CD1c-positive myeloid dendritic cell (primary cell): Measurements from ENCODE around the gene ASCC3.

ENCODE experiments used
- DNase-seq: peaks from one replicate; pipeline ENCODE4 v3.0.0-alpha.2; 2016; ENCODE audit errors: extremely low spot score

ASCC3 gene

GRCh38 chr6:100467129-100468015 lies 413.8 kb downstream of the ASCC3 start:
- no peak for DNase-seq

DNA sequence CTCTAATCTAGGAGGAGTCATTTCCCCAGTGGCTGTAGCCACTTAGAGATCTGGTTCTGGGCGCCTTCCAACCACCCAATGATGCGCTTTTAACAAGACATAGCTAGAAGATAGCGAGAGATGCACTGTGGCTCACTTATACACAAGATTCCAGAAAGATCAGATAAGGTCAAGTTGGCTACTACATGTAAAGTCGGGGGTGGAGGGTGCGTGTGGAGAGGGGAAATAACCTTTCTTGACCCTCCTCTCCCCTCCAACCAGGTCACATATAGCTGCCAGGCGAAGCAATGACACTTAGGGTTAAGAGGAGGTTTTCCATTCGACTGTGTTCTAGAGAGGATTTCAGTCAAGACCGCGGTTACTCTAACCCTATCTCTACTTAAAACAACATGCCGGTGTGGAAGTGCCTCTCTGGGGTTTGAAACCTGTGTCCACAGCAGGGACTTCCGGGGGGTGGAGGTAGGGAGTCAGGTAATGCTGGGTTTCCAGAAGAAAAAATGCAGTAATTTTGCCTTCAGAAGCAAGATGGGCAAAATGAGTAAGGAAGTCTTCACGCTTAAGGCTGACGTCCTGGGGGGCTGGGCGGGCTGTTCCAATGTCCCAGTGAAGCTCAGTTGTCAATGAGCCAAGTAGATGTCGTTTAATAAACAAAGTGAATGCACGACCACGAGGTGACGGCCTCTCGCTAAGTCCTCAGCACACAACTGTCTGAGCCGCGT lies 414.6 kb downstream of the ASCC3 start:
- DNase-seq, result no peak

DNA sequence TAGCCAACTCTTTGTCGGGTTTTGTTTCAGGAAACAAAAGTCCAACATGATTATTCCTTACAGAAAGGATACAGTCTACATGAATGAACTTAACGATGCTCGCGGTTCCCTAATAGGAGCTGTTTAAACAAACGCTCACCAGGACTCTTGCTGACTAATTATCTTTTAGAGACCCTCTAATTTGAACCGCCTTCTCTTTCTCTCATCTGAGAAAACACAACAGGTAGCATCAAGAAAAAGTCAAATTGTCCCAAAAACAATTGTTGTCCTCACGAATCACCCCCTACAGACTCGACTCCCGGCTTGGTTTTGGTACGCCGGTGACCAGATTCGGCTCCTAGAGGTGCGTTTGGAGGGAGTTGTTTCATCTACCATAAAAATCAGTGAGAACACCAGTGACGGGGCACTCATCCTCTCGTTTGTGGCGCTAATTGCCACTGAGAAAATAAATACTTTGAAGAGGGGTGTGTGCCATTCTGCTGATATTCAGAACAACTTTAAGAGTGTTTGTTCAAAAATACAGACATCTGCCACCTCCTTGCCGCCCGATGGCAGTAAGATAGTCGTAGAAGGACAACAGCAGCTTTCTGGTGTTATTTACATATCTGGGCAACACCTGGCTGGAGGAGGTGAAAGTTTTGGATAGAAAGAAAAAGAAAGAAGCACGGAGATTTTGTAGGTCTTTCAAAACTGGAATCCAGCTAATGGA lies 415.3 kb downstream of the ASCC3 start:
- no peak for DNase-seq

GRCh38 chr6:100464903-100465700 lies 416.0 kb downstream of the ASCC3 start, which contains the start of gene SIM1:
Gene SIM1 (minus strand): TSS chr6:100464921. CDS start chr6:100463468, 1,453 bp downstream.
- peak; percentile 6 for DNase-seq

GRCh38 chr6:100464162-100464851 lies 416.8 kb downstream of the ASCC3 start:
- DNase-seq, result no peak

DNA sequence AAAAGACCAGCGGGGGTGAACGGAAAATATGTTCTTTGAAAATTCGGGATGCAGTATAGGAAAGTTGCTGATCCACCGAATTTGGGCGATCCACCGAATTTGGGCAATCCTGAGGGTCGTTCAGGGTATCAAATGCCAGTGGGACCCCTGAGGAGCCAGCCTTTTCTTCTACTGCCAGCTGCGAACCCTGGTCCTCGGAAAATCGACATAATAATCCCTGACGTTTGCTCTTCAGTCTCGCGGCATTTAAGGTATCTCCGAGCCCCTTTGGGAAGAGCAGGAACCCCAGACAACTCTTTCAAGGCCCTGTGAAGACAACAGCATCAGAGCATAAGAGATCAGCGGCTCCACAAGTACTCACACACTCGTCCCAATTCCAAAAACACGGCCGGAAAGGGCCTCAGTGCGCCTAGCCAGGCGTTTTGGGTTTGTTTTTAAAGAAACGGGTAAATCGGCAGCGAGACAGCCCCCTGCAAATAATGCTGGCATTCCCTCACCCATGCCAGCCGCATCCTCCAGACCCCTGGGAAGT lies 417.4 kb downstream of the ASCC3 start:
- no peak for DNase-seq

DNA sequence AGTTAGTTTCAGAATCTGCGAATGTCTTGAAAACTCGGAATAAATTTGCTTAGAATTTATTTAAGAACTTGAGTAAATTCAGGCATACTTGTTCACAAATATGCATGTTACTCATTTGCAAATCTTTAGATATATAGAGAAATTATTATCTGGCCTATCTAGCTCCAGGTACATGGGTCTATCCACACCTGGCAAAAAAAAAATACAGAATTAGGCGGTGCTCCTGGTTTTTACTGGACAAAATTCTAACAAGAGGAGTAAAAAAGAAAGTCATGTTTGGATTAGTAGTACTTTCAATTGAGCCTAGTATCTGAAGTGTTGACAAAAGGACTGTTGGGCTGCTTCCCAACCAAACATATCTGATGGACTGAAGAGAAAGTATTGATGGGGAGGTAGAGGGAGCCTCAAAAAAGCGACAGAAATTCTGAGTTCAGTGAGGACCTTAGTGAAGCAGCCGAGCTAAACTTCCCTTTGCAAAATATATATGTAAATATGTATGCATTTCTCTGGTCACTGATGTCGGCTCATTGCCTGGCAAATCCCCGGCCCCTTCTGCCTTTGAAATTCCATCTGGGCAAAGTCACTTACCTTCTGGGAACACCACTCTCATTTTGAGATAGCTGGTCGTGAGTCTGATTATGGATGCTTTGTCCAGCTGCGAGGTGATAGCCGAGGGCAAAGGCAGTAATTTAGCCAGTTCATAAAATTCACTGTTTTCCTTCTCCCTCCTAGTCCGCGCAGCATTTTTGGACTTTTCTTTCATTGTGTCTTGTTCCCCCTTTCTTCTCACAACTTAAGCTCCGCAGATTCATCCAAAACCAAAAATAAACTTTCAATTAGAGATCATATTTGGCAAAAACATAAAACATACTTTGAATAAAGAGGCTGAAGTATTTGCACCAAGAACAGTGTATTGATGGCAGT lies 418.2 kb downstream of the ASCC3 start:
- no peak for DNase-seq

- DNase-seq, result no peak
Measured at GRCh38 chr6:100461917-100462705, 419.0 kb downstream of the ASCC3 start.

GRCh38 chr6:100461278-100461916 lies 419.7 kb downstream of the ASCC3 start:
- DNase-seq, result no peak

DNA sequence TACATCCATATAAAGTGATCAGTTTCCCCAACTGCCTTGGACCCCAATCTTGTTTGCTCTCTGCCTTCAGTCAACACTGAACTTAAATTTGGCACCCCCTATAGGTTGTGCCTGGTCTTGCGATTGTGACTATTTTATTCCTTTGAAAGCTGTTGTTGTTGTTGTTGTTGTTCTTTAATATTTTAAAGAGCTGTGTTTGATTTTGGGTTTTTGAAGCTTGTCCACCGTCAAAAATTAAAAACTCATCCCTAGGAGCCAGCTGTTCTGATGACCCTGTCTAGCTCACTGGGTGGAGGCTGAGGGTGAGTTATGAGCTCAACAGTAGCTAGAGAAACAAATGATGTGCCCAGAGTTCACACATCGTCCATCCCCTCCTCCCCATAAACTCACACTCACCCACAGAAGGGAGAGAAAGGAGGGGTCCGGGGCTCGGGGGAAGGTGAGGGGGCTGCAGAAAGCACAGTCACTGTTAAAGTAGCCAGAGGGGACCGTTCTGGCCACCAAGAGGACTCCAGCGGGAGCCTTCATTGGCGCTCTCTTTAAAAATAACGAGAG lies 420.4 kb downstream of the ASCC3 start:
- no peak for DNase-seq

DNA sequence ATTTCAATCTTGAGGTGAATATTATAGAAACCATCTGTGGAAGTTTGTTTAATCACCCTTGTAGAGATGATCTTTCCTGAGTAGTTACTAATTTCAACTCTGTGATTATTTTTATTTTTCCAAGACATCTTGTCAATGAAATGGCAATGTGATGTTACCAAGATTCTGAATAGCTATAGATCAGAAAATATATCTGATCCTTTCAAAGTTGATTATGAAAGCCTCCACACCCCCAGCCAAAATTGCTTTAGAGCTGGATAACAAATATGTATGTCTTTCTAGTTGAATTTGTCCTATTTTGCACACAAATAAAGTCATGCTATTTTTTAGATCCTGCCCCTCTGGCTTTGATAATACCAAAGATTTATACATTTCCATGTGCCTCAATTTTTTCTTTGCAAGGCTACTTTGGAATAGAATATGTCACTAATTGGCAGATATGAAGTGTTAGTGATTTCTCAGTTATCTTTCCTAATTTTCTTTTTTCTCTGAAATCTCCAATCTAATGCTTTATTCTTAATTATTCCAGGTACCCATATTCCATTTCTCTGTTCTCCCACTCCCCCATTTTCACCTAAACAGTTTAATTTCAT lies 421.4 kb downstream of the ASCC3 start:
- DNase-seq, result no peak

GRCh38 chr6:100458841-100459591 lies 422.1 kb downstream of the ASCC3 start:
- no peak for DNase-seq
